ENCODE data around the gene CCSER2.

Gene CCSER2

GRCh38 chr10:84348447-84348846 is 20.1 kb downstream of the CCSER2 start:
- no peak for TF ChIP-seq CTCF (conservative IDR thresholded peaks at IDR 0.05; ENCODE audit: low read length)
- peak; percentile 87 for DNase-seq (ENCODE audit: low read depth)
- no peak overlapping the region for H3K4me3 ChIP-seq (ENCODE audit: low read length)

DNA sequence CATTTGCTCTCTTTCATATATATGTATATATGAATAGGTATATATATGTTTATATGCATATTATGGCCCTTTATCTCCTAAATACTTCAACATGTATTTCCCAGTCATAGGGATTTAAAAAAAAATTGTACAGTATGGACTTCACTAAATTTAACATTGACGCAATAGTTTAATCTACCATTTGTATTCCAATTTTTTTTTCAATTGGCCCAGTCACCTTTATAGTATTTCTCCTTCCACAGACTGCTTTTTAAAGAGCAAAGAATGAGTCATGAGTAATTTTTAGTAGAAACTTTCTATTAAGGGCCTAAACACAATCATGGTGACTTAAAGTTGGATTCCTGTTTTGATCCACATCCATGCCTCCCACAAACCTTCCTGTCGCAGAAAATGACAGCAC is 20.5 kb downstream of the CCSER2 start:
- TF ChIP-seq CTCF (conservative IDR thresholded peaks at IDR 0.05; ENCODE audit: low read length) = no peak
- peak; percentile 67 for DNase-seq (ENCODE audit: low read depth)
- H3K4me3 ChIP-seq (ENCODE audit: low read length) = no peak overlapping the region

DNA sequence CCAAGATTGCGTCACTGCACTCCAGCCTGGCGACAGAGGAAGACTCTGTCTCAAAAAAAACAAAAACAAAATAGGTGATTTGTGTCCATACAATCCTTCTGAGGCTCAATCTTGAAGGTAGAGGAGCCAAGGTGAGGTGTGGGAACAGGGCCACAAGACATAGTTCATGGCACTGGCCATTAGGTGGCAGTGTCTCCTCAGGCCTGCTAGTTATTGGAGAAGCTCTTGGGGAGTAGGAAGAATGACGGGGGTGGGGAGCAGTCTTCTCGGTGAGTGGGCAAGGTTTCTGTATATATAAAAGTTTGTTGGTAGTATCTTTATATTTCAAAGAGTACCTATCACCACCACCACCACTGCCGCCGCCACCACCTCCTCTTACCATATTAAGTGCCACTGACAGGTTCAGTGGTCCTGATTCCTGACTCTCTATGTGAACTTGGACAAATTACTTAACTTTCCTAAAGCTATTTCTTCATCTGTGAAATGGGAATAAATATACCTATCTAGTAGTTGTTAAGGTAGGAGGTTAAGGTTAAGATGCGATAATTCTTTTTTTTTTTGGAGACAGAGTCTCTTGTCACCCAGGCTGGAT is 24.0 kb downstream of the CCSER2 start:
- peak; percentile 60 for DNase-seq (ENCODE audit: low read depth)
- TF ChIP-seq CTCF (conservative IDR thresholded peaks at IDR 0.05; ENCODE audit: low read length) = peak; percentile 75
- H3K4me3 ChIP-seq (ENCODE audit: low read length) = no peak overlapping the region

DNA sequence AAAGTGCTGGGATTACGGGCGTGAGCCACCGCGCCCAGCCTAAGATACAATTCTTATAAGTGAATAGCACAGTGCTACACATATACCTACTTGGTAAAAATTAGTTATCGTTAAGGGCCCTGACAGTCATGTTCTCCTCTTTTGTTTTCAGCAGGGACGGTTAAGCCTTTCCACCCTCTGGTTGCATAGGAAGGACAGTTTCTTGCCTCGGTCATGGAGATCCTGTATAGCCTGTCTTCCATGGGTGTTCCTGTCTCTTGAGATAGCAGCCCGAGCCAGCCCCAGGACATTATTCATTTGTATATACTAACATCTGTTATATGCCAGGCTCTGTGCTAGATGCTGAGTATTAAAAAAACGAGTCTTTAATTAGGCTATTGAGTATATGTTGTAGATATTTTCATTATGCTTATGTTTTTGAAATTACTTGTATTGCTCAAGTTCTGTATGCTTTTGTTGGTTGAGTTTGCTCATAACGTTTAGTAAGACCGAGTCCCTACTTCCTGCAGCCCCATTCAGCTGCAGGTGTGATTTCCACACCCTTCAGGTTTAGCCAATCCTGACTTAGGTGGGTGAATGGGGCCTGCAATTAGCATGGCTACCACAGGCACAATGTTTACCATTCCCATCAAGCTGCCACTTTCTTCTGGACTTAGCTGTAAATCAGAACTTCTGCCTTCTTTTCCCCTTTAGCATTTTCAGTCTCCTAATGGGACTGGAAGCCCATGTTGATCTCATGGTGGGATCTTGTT is 24.8 kb downstream of the CCSER2 start:
- no peak overlapping the region for H3K4me3 ChIP-seq (ENCODE audit: low read length)
- no peak for TF ChIP-seq CTCF (conservative IDR thresholded peaks at IDR 0.05; ENCODE audit: low read length)
- DNase-seq (ENCODE audit: low read depth) = no peak

- H3K4me3 ChIP-seq (ENCODE audit: low read length) = no peak overlapping the region
- no peak for DNase-seq (ENCODE audit: low read depth)
- no peak for TF ChIP-seq CTCF (conservative IDR thresholded peaks at IDR 0.05; ENCODE audit: low read length)
Measured at GRCh38 chr10:84354623-84355022, 26.2 kb downstream of the CCSER2 start.

DNA sequence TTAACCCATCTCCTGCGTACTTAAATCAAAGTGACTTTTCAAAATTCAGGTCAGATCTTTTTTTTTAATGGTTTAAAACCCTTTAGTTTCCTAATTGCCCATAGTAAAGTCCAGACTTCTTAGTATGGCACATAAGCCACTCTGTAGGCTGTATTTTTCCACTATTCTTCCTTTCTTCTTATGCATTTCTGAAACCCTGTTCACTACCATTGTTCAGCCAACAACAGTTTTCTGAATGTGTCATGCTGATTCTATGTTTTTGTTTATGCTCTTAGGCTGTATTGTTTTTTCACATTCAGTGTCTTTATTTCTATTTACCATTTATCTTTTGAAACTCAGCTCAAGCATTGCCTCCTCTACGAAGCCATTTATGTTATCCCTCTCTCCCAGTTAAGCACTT is 26.7 kb downstream of the CCSER2 start:
- TF ChIP-seq CTCF (conservative IDR thresholded peaks at IDR 0.05; ENCODE audit: low read length) = no peak
- no peak for DNase-seq (ENCODE audit: low read depth)

GRCh38 chr10:84356928-84357327 is 28.5 kb downstream of the CCSER2 start:
- TF ChIP-seq CTCF (conservative IDR thresholded peaks at IDR 0.05; ENCODE audit: low read length) = no peak
- DNase-seq (ENCODE audit: low read depth) = no peak
- H3K4me3 ChIP-seq (ENCODE audit: low read length) = no peak overlapping the region

More for the DNA sequence above, 26.7 kb downstream of the CCSER2 start:
- no peak overlapping the region for H3K4me3 ChIP-seq (ENCODE audit: low read length)
